Spleen (tissue), 11 donors: ENCODE measurements around the gene ETS2. TPM values are rescaled to one million over a fixed set of nuclear protein-coding genes. Genes with fewer than 3 reads are reported as not detected.

Source experiments
- DNase-seq: peaks from one replicate; pipeline ENCODE4 v3.0.0-alpha.2; 2020
- H3K27ac ChIP-seq, 8 donors: fragments of 200-600 bp; sonication (generic) in 7 of 8; 1 replicate in 4 of 8; 2 replicates in 4 of 8; pipeline versions ENCODE4 v1.5.0 to v1.8.0; 2016 to 2021; ENCODE audit warnings: inconsistent platforms in 4 of 8, mild to moderate bottlenecking in 4 of 8, moderate library complexity in 1 of 8
- H3K27me3 ChIP-seq, 7 donors: fragments of 200-600 bp; sonication (generic) in 6 of 7; replicated peaks in 1 of 7; 1 replicate in 4 of 7; 2 replicates in 3 of 7; pipeline versions ENCODE4 v1.5.0 to v1.8.0; 2016 to 2021; ENCODE audit warnings: inconsistent platforms in 3 of 7, mild to moderate bottlenecking in 1 of 7
- H3K36me3 ChIP-seq, 6 donors: fragments of 200-600 bp; sonication (generic) in 5 of 6; 1 replicate in 4 of 6; 2 replicates in 2 of 6; pipeline versions ENCODE4 v1.5.0 to v1.8.0; 2016 to 2021; ENCODE audit warnings: inconsistent platforms in 2 of 6
- H3K4me1 ChIP-seq, 6 donors: fragments of 200-600 bp; sonication (generic) in 5 of 6; 1 replicate in 3 of 6; 2 replicates in 3 of 6; pipeline versions ENCODE4 v1.5.0 to v1.8.0; 2016 to 2021; ENCODE audit warnings: inconsistent platforms in 3 of 6
- H3K4me3 ChIP-seq, 8 donors: fragments of 200-600 bp; sonication (generic) in 7 of 8; 1 replicate in 4 of 8; 2 replicates in 4 of 8; pipeline versions ENCODE4 v1.5.0 to v1.8.0; 2016 to 2021; ENCODE audit warnings: inconsistent platforms in 4 of 8, mild to moderate bottlenecking in 4 of 8, moderate library complexity in 2 of 8
- H3K9me3 ChIP-seq, 8 donors: fragments of 200-600 bp; sonication (generic) in 7 of 8; 1 replicate in 4 of 8; 2 replicates in 4 of 8; pipeline versions ENCODE4 v1.5.0 to v1.8.0; 2016 to 2021; ENCODE audit warnings: inconsistent platforms in 4 of 8
- CTCF ChIP-seq, 11 experiments: fragments of 200-600 bp in 7 of 11; fragments of 450-650 bp in 4 of 11; sonication (generic) in 4 of 11; IDR thresholded peaks in 8 of 11; conservative IDR thresholded peaks in 3 of 11; 1 replicate in 7 of 11; 2 replicates in 4 of 11; pipeline versions ENCODE4 v1.4.0 to v1.8.0; 2016 to 2021; ENCODE audit warnings: antibody characterized with exemption in 11 of 11, inconsistent platforms in 4 of 11, mild to moderate bottlenecking in 1 of 11
- POLR2A ChIP-seq, 3 donors: fragments of 450-650 bp; IDR thresholded peaks; one replicate each; pipeline ENCODE4 v1.5.1; 2017; ENCODE audit warnings: antibody characterized with exemption in 3 of 3, mild to moderate bottlenecking in 1 of 3
- POLR2AphosphoS5 ChIP-seq, 3 donors: sonication (generic); formaldehyde crosslinking; IDR thresholded peaks; one replicate each; pipeline ENCODE4 v1.5.1; 2017; ENCODE audit warnings: antibody characterized with exemption in 3 of 3
- WGBS, 5 donors: extraction: QIAGEN DNeasy Blood & Tissue Kit in 3 of 5; methylation state at CpG; one replicate each; pipeline versions ENCODE4 v1.1.5 to v1.1.7; 2013 to 2018; 5-methylcytosine and 5-hydroxymethylcytosine counted together
- intact Hi-C: fragments of 100-400 bp; cut with DNase I; formaldehyde crosslinking; loops from one replicate; pipeline ENCODE4 v1.15.0; 2023; ENCODE audit warnings: low total_unique reads
- polyA plus RNA-seq, 3 donors: library from polyadenylated mRNA; stranded (reverse); fragments of 200-250 nt; gene quantifications; one replicate each; pipeline ENCODE4 v1.2.1, GENCODE V29; 2013
- total RNA-seq, 7 donors: library from RNA; depleted of rRNA in 3 of 7; stranded (reverse); fragments of >200 nt in 3 of 7; fragmentation: NEBNext Ultra II Directional in 4 of 7; extraction: Animal tissue kit (Norgen Biotek cat#: 25700) in 4 of 7; gene quantifications; one replicate each; pipeline versions ENCODE4 v1.1.0 to v1.2.1, GENCODE V29; 2016 to 2021
- donor health status: healthy with polysubstance abuse.
- donor health status: DM: no; HTN: no; CAD: no; lungs with moderate emphysema.
- donor health status: DM: no; HTN: no; CAD: no.
- donor health status: Bipolar disorder and iron deficiency.
- donor health status: healthy.
- donor health status: DM: no; HTN: no; CAD: no.
- donor health status: DM: yes; HTN: yes; CAD: no.

ETS2 gene
- total and polyA plus RNA-seq, 10 donors = 44.4 to 590 (median 349) TPM

GRCh38 chr21:38819719-38820159, 14.0 kb downstream of the ETS2 start:
- Histone ChIP-seq H3K27ac (peak overlapping the region in 6 of 8 donors; percentile 6 to 61 (median 47)), H3K36me3 (peaks cover 29 to 99% (median 96%) of the 10 kb centered on the region in 6 donors), H3K4me1 (peaks cover 0 to 71% (median 29%) of the 10 kb centered on the region in 6 donors), H3K27me3 (no peaks in the 10 kb centered on the region), H3K9me3 (peaks cover 0 to 3% (median 0%) of the 10 kb centered on the region in 8 donors), H3K4me3 (no peak overlapping the region)
- TF ChIP-seq POLR2AphosphoS5 (IDR thresholded peaks at IDR 0.05) (peak; percentile 57 to 72 (median 60)), CTCF (IDR thresholded peaks at IDR 0.05 in 8 of 11, conservative IDR thresholded peaks at IDR 0.05 in 3 of 11) (no peak), POLR2A (IDR thresholded peaks at IDR 0.05) (no peak)
- no peak for DNase-seq
- intact Hi-C loops = loop anchor here (5.0 kb wide), 1 partner anchor 168 kb away; no protein-coding TSS in a partner anchor
- WGBS, 5 donors = 93 to 97% (median 93%) methylated on average over 8 of the region's 8 CpGs

- peak overlapping the region in 6 of 8 donors; percentile 6 to 64 (median 47) for H3K27ac ChIP-seq
- intact Hi-C loops = loop anchor here (5.0 kb wide), 1 partner anchor 167 kb away; no protein-coding TSS in a partner anchor
- H3K9me3 ChIP-seq = peaks cover 0 to 3% (median 0%) of the 10 kb centered on the region in 8 donors
- no peaks in the 10 kb centered on the region for H3K27me3 ChIP-seq
- DNase-seq = no peak
- peaks cover 0 to 69% (median 25%) of the 10 kb centered on the region in 6 donors for H3K4me1 ChIP-seq
- TF ChIP-seq POLR2A (IDR thresholded peaks at IDR 0.05) (no peak), POLR2AphosphoS5 (IDR thresholded peaks at IDR 0.05) (peak; percentile 26 to 84 (median 71)), CTCF (IDR thresholded peaks at IDR 0.05 in 8 of 11, conservative IDR thresholded peaks at IDR 0.05 in 3 of 11) (no peak)
- H3K36me3 ChIP-seq = peaks cover 27 to 98% (median 89%) of the 10 kb centered on the region in 6 donors
- 72 to 86% (median 82%) methylated on average over 18 of the region's 18 CpGs for WGBS, 5 donors
- H3K4me3 ChIP-seq = peak overlapping the region in 1 of 8 donors; percentile 17
These were observed 14.9 kb downstream of the ETS2 start for GRCh38 chr21:38820471-38821239.

- H3K9me3 ChIP-seq = peaks cover 0 to 9% (median 4%) of the 10 kb centered on the region in 8 donors
- 65 to 86% (median 80%) methylated on average over 5 to 6 of the region's 6 CpGs for WGBS, 5 donors
- H3K36me3 ChIP-seq = peaks cover 27 to 93% (median 86%) of the 10 kb centered on the region in 6 donors
- H3K4me3 ChIP-seq = peak overlapping the region in 1 of 8 donors; percentile 5
- intact Hi-C loops = loop anchor here (5.0 kb wide), 1 partner anchor 166 kb away; no protein-coding TSS in a partner anchor
- H3K27ac ChIP-seq = peak overlapping the region in 7 of 8 donors; percentile 2 to 64 (median 44)
- peaks cover 0 to 67% (median 24%) of the 10 kb centered on the region in 6 donors for H3K4me1 ChIP-seq
- TF ChIP-seq POLR2AphosphoS5 (IDR thresholded peaks at IDR 0.05) (no peak), CTCF (IDR thresholded peaks at IDR 0.05 in 8 of 11, conservative IDR thresholded peaks at IDR 0.05 in 3 of 11) (no peak), POLR2A (IDR thresholded peaks at IDR 0.05) (no peak)
- no peaks in the 10 kb centered on the region for H3K27me3 ChIP-seq
- DNase-seq = no peak
These were observed 15.5 kb downstream of the ETS2 start for GRCh38 chr21:38821248-38821647.
